Activated CD4-positive, alpha-beta T cell treated with anti-CD3 and anti-CD28 coated beads, Interleukin-2, amount 50 U/mL, for 16 hours (primary cell): ENCODE data around the gene PEX5.
"Not testable (repeated sequence)": the region's sequence is repeated elsewhere in the genome, so short reads cannot be mapped to it uniquely, and the experiment has no call there.

ENCODE experiments used
- DNase-seq: peaks from one replicate; pipeline ENCODE4 v3.0.0-alpha.2; 2020

PEX5 gene

DNA sequence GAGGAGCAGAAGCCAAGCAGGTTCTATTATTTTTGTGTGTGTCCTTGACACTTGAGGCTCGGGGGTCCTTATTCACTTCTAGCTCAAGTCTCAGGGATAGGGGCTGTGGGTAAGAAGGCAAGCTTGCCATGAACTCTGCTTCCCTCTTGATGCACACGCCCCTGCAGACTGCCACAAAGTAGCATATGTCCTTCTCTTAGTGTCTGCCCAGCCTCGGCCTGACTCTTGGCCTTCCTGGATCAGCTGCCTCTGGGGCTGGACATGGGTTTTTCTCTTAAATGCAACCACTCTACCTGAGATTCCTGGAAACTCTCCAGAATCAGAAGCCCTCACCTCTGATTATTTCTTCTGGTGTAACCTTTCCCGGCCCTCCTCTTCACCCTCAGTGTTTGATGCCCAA, 28.2 kb upstream of the PEX5 start:
- no peak for DNase-seq

- no peak for DNase-seq
Measured at GRCh38 chr12:7161811-7162210, 27.7 kb upstream of the PEX5 start.

DNA sequence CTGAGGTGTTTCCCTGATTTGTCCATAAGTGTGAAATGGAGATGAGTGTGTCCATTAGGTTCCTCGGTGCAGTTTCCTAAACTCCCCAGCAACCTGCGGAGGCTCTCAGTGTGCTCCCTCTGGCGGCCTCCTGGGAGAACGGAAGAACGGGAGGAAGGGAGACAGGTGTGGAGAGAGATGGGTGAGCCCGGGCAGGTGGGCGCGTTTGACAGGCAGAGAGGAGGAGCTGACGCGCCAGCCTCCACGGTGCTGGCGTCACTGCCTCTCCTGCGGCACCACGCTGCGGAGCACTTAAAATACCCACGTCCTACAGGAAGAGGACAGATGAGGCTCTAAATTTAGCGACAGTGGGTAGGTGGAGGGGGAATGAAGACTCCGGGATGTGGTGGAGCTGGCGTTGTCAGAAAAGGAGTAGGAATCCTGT, 26.8 kb upstream of the PEX5 start:
- DNase-seq = peak; percentile 12

- no peak for DNase-seq
Measured at GRCh38 chr12:7169951-7170350, 19.5 kb upstream of the PEX5 start.

DNA sequence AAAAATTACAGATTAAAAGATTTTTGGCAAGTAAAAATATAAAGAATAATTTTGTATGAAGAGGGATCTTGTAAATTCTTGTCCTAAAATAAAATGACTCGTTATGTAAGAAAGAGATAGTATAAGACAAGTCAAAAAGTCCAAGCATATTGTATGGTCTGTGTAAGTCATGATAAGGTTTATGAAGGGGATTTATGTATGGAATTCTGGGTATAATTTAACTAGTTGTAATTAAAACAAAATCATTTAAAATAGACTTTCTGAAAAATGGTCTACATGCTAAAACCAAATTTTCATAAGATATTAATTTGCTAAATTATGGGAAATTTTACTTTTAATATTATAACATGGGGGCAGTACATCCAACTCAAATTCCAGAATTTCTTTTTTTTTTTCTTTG, 17.6 kb upstream of the PEX5 start:
- DNase-seq = no peak

GRCh38 chr12:7175493-7175892, 14.0 kb upstream of the PEX5 start:
- DNase-seq = no peak

DNA sequence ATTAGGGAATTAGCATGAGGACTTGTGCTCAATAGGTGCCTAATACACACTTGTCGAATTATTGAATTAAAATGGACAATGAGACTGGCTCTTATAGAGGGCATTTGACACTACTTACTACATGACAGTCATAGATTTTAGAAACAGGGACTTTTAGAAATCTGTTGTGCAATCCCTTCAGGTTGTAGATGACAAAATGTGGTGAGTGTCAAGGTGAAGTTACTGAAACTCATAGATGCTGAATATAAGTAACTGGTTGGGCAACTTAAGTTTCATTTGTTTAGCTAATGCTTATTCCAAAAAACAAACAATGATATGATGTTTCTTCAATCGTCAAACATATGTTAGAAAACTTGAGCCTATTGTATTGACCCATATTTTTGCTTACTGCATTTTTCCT, 12.9 kb upstream of the PEX5 start:
- no peak for DNase-seq

DNA sequence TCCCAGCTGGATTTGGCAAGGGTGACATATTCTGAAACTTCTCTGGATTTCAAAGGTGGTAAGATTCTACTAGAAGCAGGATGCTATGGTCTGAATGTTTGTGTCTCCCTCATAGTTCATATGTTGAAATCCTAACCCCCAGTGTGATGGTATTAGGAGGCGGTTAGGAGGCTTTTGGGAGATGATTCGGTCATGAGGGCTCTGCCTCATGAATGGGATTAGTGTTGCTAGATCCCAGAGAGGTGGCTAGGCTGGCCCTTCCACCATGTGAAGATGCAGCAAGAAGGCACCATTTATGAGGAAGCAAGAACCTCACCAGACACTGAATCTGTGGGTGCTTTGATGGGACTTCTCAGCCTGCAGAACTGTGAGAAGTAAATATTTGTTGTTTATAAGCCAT, 11.0 kb upstream of the PEX5 start:
- no peak for DNase-seq

DNA sequence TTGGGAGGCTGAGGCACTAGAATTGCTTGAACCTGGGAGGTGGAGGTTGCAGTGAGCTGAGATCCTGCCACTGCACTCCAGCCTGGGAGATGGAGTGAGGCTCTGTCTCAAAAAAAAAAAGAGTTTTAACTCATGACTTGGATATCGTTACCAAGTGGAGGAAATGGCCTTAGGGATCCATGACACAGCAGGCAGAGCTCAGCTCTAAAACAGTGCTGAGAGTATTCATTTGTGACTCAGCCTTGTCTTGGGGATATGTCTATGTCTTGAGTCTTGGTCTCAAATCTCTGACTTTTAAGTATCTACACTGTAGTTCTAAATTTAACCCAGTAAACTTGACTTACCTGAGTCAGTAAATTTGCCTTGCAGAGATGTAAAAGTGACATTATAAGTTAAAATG, 8.8 kb upstream of the PEX5 start:
- DNase-seq = no peak

- not testable (repeated sequence) for DNase-seq
Measured at GRCh38 chr12:7186058-7186457, 3.4 kb upstream of the PEX5 start.

GRCh38 chr12:7188562-7189397, 706 bp upstream of the PEX5 start:
- DNase-seq = peak; percentile 63

- DNase-seq = no peak
Measured at GRCh38 chr12:7190268-7191055, 976 bp downstream of the PEX5 start.

GRCh38 chr12:7193674-7194073, 4.2 kb downstream of the PEX5 start:
- no peak for DNase-seq

GRCh38 chr12:7197841-7198240, 8.4 kb downstream of the PEX5 start:
- no peak for DNase-seq

GRCh38 chr12:7203109-7203508, 13.6 kb downstream of the PEX5 start:
- no peak for DNase-seq

DNA sequence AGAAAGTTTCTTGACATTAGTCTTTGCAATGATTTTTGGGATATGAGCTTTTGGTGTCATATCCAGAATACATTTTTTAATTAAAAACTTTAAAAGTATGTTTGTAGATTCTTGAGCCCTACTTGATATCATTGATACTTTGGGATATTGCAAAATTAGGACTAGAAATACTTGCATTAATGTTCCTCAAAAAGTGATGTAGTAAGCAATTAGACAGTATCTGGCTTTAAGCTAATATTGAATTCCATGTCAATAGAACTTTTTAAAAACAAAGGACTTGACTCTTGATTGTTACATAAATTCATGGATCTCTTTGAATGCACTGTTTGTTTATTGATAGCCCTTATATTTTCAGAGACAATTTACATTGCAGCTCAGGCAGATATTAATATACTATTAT, 15.6 kb downstream of the PEX5 start:
- no peak for DNase-seq

DNA sequence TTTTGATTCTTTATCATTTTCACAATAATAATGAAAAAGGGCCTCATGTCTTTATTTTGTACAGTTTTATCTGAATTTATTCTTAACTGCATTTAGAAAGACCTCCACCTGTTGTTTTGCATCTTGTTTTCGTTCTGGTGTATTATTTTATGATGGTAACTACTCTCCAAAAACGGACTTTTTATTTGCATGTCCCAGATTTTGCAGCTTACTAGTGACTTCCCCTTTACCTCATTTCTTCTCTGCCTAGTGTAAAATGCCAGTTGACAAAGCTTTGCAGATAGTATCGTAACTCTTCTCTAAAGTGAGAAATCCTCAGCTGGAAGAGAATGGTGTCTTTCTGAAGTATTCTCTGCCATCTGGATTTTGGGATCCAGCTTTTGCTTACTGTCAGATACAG, 17.2 kb downstream of the PEX5 start:
- no peak for DNase-seq

DNA sequence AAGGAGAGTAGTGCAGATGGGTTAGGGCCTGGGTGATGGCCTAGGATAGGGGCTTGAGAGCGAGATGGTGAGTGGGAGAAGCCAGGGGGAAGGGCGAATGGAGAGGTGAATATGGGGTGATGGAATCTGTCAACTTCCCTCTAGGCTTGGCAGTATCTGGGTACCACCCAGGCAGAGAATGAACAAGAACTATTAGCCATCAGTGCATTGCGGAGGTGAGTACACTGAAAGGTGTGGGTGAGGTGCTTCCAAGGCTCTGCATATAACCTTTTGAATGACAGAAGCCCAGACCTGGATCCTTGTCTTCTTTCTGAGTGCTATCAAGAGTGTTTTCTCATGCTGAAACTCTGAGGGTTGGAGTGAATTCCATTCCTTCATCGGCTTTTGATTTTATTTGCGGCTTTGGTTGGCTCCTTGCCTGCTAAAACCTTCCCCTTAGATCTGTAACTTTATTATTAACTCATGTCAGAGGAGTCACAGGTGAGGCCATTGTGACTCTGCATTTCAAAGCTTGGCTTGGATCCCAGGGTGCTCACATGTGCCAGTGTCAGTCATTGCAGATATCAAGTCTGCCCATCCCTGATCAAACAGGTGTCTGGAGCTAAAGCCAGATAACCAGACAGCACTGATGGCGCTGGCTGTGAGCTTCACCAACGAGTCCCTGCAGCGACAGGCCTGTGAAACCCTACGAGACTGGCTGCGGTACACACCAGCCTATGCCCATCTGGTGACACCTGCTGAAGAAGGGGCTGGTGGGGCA, 18.6 kb downstream of the PEX5 start:
- no peak for DNase-seq

GRCh38 chr12:7209958-7210357, 20.5 kb downstream of the PEX5 start:
- no peak for DNase-seq

GRCh38 chr12:7210642-7211151, 21.2 kb downstream of the PEX5 start:
- DNase-seq = no peak

GRCh38 chr12:7212678-7213077, 23.2 kb downstream of the PEX5 start:
- no peak for DNase-seq

DNA sequence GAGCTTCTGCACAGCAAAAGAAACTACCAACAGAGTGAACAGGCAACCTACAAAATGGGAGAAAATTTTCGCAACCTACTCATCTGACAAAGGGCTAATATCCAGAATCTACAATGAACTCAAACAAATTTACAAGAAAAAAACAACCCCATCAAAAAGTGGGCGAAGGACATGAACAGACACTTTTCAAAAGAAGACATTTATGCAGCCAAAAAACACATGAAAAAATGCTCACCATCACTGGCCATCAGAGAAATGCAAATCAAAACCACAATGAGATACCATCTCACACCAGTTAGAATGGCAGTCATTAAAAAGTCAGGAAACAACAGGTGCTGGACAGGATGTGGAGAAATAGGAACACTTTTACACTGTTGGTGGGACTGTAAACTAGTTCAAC, 24.3 kb downstream of the PEX5 start:
- not testable (repeated sequence) for DNase-seq

DNA sequence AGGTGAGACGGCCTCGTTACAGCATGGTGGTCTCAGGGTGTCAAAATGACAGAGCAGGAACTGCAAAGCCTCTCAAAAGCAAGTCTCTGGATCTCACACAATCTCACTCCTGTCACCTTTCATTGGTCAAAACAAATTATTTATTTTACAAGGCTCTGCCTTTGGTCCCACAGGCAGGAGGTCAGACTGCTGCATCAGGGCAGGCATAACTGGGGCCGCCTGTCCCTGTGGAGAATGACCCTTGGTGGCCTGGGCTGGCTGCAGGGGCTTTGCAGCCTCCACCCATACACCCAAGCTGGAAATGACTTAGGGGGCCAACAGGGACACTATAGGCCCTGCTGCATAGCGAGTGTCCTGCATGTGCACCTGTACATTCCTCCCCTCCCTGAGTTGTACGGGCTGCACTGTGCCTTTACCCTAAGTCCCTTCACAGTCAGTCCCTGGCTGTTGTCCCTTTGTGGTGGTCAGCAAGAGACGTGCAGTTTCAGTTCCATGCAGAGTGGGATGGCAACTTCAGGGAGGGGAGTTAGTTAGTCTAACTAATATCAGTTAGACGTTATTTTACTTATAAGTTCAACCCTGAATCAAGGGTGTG, 28.1 kb downstream of the PEX5 start:
- no peak for DNase-seq
